Measurements from ENCODE around the gene CTPS2. TPM values are rescaled to one million over a fixed set of nuclear protein-coding genes. Genes with fewer than 3 reads are reported as not detected.
"Not testable (repeated sequence)": the region's sequence is repeated elsewhere in the genome, so short reads cannot be mapped to it uniquely, and the experiment has no call there.

CTPS2 gene
- 5.9 TPM for total RNA-seq
- long read RNA-seq, transcript CTPS2-201 (19 exons, 3,629 nt) = major isoform, 8 of 18 reads
- long read RNA-seq, partial matches to known transcripts = 3 of 18 reads
- long read RNA-seq, other reads (novel, unspliced or antisense) = 6 of 18 reads

GRCh38 chrX:16712548-16713155 is at the start of gene CTPS2:
Gene CTPS2, minus strand, starts transcription at chrX:16712669. Its CDS starts 9,767 bp downstream, at chrX:16702902.
- DNase-seq (peak; percentile 73), ATAC-seq (ENCODE audit: poor library complexity) (peak; percentile 97)
- intact Hi-C loops (cut with DNase I) = no loop called here

- ATAC-seq (ENCODE audit: poor library complexity); intact Hi-C loops (cut with DNase I); DNase-seq: not testable (repeated sequence)
These were observed 49.0 kb upstream of the CTPS2 start for GRCh38 chrX:16761500-16761899.

- DNase-seq (no peak), ATAC-seq (ENCODE audit: poor library complexity) (no peak)
- intact Hi-C loops (cut with DNase I) = no loop called here
These were observed 44.3 kb upstream of the CTPS2 start for GRCh38 chrX:16756724-16757123.

- DNase-seq (no peak), ATAC-seq (ENCODE audit: poor library complexity) (no peak)
- intact Hi-C loops (cut with DNase I) = no loop called here
These were observed 41.5 kb upstream of the CTPS2 start for GRCh38 chrX:16754019-16754418.

GRCh38 chrX:16750136-16750535 is 37.7 kb upstream of the CTPS2 start:
- ATAC-seq (ENCODE audit: poor library complexity) (no peak), DNase-seq (no peak)
- intact Hi-C loops (cut with DNase I) = no loop called here

- ATAC-seq (ENCODE audit: poor library complexity) = no peak
- intact Hi-C loops (cut with DNase I) = no loop called here
- DNase-seq = no peak
These were observed 36.0 kb upstream of the CTPS2 start for GRCh38 chrX:16748425-16748824.

GRCh38 chrX:16745659-16746058 is 33.2 kb upstream of the CTPS2 start:
- ATAC-seq (ENCODE audit: poor library complexity) = peak; percentile 62
- no peak for DNase-seq
- intact Hi-C loops (cut with DNase I) = no loop called here

- ATAC-seq (ENCODE audit: poor library complexity) (no peak), DNase-seq (no peak)
- intact Hi-C loops (cut with DNase I) = no loop called here
These were observed 32.6 kb upstream of the CTPS2 start for GRCh38 chrX:16745102-16745501.

GRCh38 chrX:16743604-16744325 is 31.3 kb upstream of the CTPS2 start:
- intact Hi-C loops (cut with DNase I) = no loop called here
- DNase-seq (no peak), ATAC-seq (ENCODE audit: poor library complexity) (no peak)

GRCh38 chrX:16739574-16739973 is 27.1 kb upstream of the CTPS2 start:
- DNase-seq = no peak
- intact Hi-C loops (cut with DNase I) = no loop called here
- ATAC-seq (ENCODE audit: poor library complexity) = no peak

- intact Hi-C loops (cut with DNase I) = no loop called here
- DNase-seq (no peak), ATAC-seq (ENCODE audit: poor library complexity) (no peak)
These were observed 24.6 kb upstream of the CTPS2 start for GRCh38 chrX:16737024-16737423.

- DNase-seq = no peak
- intact Hi-C loops (cut with DNase I) = no loop called here
- ATAC-seq (ENCODE audit: poor library complexity) = no peak
These were observed 20.5 kb upstream of the CTPS2 start for GRCh38 chrX:16733013-16733412.

- DNase-seq (no peak), ATAC-seq (ENCODE audit: poor library complexity) (no peak)
- intact Hi-C loops (cut with DNase I) = no loop called here
These were observed 18.0 kb upstream of the CTPS2 start for GRCh38 chrX:16730450-16730849.

- DNase-seq (no peak), ATAC-seq (ENCODE audit: poor library complexity) (no peak)
- intact Hi-C loops (cut with DNase I) = no loop called here
These were observed 15.2 kb upstream of the CTPS2 start for GRCh38 chrX:16727637-16728036.

GRCh38 chrX:16726347-16726988 is 14.0 kb upstream of the CTPS2 start:
- ATAC-seq (ENCODE audit: poor library complexity); intact Hi-C loops (cut with DNase I): not testable (repeated sequence)

GRCh38 chrX:16725072-16725471 is 12.6 kb upstream of the CTPS2 start:
- no peak for DNase-seq
- intact Hi-C loops (cut with DNase I) = no loop called here
- ATAC-seq (ENCODE audit: poor library complexity) = no peak

More at GRCh38 chrX:16726347-16726988, 14.0 kb upstream of the CTPS2 start:
- not testable (repeated sequence) for DNase-seq

- intact Hi-C loops (cut with DNase I) = no loop called here
- no peak for DNase-seq
- ATAC-seq (ENCODE audit: poor library complexity) = no peak
These were observed 10.0 kb upstream of the CTPS2 start for GRCh38 chrX:16722481-16722880.

GRCh38 chrX:16719334-16720084 is 7.0 kb upstream of the CTPS2 start, which contains the start of gene SYAP1:
Gene SYAP1, plus strand, starts transcription at chrX:16719612. Its CDS starts 113 bp downstream, at chrX:16719725.
- intact Hi-C loops (cut with DNase I) = no loop called here
- ATAC-seq (ENCODE audit: poor library complexity) (peak; percentile 99), DNase-seq (peak; percentile 95)

GRCh38 chrX:16718824-16719333 is 6.4 kb upstream of the CTPS2 start:
- intact Hi-C loops (cut with DNase I) = no loop called here
- DNase-seq (no peak), ATAC-seq (ENCODE audit: poor library complexity) (no peak)
